ENCODE data around the gene AP5Z1.
A peak's percentile ranks its signal among the peaks of the same experiment; 100 is the strongest.

Gene AP5Z1

GRCh38 chr7:4824120-4824775 is 48.8 kb downstream of the AP5Z1 start:
- no peak for DNase-seq

GRCh38 chr7:4825081-4825480 is 49.7 kb downstream of the AP5Z1 start:
- no peak for DNase-seq

- no peak for DNase-seq
Measured at GRCh38 chr7:4828720-4829383, 53.4 kb downstream of the AP5Z1 start.

GRCh38 chr7:4830176-4830575 is 54.8 kb downstream of the AP5Z1 start:
- no peak for DNase-seq

- DNase-seq, result no peak
Measured at GRCh38 chr7:4831723-4832495, 56.5 kb downstream of the AP5Z1 start.

- no peak for DNase-seq
Measured at GRCh38 chr7:4832711-4833110, 57.3 kb downstream of the AP5Z1 start.

GRCh38 chr7:4833176-4833575 is 57.8 kb downstream of the AP5Z1 start:
- no peak for DNase-seq

GRCh38 chr7:4833691-4834600 is 58.5 kb downstream of the AP5Z1 start:
- no peak for DNase-seq

GRCh38 chr7:4834601-4835397 is 59.4 kb downstream of the AP5Z1 start:
- no peak for DNase-seq

GRCh38 chr7:4835398-4836205 is 60.2 kb downstream of the AP5Z1 start:
- DNase-seq, result no peak

- no peak for DNase-seq
Measured at GRCh38 chr7:4836206-4836661, 60.8 kb downstream of the AP5Z1 start.

GRCh38 chr7:4837041-4837802 is 61.8 kb downstream of the AP5Z1 start:
- no peak for DNase-seq

- DNase-seq, result peak; percentile 7
Measured at GRCh38 chr7:4837803-4838625, 62.6 kb downstream of the AP5Z1 start.

GRCh38 chr7:4838626-4839334 is 63.4 kb downstream of the AP5Z1 start:
- DNase-seq, result no peak

- DNase-seq, result no peak
Measured at GRCh38 chr7:4840079-4840501, 64.7 kb downstream of the AP5Z1 start.

Measured in NCI-H510A (cell line).